Measurements from ENCODE around the gene PPP2R2C. TPM values are rescaled to one million over a fixed set of nuclear protein-coding genes. Genes with fewer than 3 reads are reported as not detected.

PPP2R2C gene
- total and polyA plus RNA-seq, 10 donors = 0.07 to 1.3 (median 0.23) TPM; not detected in 1

DNA sequence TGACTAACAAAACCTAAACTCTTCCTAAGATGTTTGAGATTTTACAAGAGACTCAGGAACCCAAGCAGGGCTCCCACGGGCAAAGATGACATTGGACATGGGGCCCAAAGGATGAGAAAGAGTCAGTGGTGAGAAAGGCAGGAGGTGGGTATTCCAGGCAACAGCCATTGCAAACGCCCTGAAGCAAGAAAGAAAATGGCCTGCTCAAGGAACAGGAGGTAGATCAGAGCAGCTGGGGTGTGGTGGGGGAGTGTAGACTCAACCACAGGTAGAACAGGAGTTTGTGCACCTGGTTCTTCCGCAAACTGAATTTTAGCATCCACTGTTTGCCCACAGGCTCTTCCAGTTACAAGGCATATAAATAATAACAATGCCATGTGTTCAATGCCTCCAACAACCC lies 3.3 kb downstream of the PPP2R2C start:
- H3K4me1 ChIP-seq = peaks cover 2 to 23% (median 16%) of the 10 kb centered on the region in 6 donors
- no peak overlapping the region for H3K4me3 ChIP-seq
- peak; percentile 17 for DNase-seq
- no peaks in the 10 kb centered on the region for H3K9me3 ChIP-seq
- H3K27me3 ChIP-seq (replicated peaks in 1 of 7) = peaks cover 0 to 82% (median 37%) of the 10 kb centered on the region in 7 donors
- WGBS, 5 donors = 19 to 80% (median 47%) methylated on average over 3 of the region's 3 CpGs
- no peak overlapping the region for H3K27ac ChIP-seq
- H3K36me3 ChIP-seq = no peaks in the 10 kb centered on the region
- intact Hi-C loops (cut with DNase I; ENCODE audit: low total_unique reads) = no loop called here
- TF ChIP-seq POLR2A (IDR thresholded peaks at IDR 0.05) = no peak
- TF ChIP-seq, protein P1, sequence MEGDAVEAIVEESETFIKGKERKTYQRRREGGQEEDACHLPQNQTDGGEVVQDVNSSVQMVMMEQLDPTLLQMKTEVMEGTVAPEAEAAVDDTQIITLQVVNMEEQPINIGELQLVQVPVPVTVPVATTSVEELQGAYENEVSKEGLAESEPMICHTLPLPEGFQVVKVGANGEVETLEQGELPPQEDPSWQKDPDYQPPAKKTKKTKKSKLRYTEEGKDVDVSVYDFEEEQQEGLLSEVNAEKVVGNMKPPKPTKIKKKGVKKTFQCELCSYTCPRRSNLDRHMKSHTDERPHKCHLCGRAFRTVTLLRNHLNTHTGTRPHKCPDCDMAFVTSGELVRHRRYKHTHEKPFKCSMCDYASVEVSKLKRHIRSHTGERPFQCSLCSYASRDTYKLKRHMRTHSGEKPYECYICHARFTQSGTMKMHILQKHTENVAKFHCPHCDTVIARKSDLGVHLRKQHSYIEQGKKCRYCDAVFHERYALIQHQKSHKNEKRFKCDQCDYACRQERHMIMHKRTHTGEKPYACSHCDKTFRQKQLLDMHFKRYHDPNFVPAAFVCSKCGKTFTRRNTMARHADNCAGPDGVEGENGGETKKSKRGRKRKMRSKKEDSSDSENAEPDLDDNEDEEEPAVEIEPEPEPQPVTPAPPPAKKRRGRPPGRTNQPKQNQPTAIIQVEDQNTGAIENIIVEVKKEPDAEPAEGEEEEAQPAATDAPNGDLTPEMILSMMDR (IDR thresholded peaks at IDR 0.05 in 8 of 11, conservative IDR thresholded peaks at IDR 0.05 in 3 of 11) = no peak
- TF ChIP-seq POLR2AphosphoS5 (IDR thresholded peaks at IDR 0.05) = no peak

DNA sequence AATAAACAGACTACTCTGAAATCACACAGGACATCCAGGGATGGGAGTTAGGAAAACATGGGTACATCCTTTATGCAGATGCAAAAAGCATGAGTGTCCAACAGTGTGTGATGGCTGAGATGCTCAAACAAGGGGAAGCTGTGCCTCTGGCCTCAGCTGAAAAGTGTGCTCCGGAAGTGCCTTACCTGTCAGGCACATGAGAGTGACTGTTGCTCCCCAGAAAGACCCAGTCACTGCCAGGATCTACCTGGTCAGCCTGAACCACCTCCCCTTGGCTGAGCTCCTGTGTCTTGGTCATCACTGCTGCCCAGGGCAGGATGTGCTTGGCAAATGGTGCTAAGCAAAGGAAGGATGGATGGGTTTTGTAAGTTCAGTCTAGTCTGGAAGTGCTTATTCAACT lies 4.0 kb downstream of the PPP2R2C start:
- peaks cover 2 to 23% (median 16%) of the 10 kb centered on the region in 6 donors for H3K4me1 ChIP-seq
- no peak overlapping the region for H3K27ac ChIP-seq
- H3K27me3 ChIP-seq (replicated peaks in 1 of 7) = peaks cover 0 to 79% (median 37%) of the 10 kb centered on the region in 7 donors
- H3K9me3 ChIP-seq = no peaks in the 10 kb centered on the region
- H3K4me3 ChIP-seq = no peak overlapping the region
- no peaks in the 10 kb centered on the region for H3K36me3 ChIP-seq
- WGBS, 5 donors = 76 to 100% (median 87%) methylated on average over 1 of the region's 1 CpG
- peak; percentile 35 for DNase-seq
- intact Hi-C loops (cut with DNase I; ENCODE audit: low total_unique reads) = no loop called here
- TF ChIP-seq, protein P1 (IDR thresholded peaks at IDR 0.05 in 8 of 11, conservative IDR thresholded peaks at IDR 0.05 in 3 of 11) = no peak
- TF ChIP-seq POLR2A (IDR thresholded peaks at IDR 0.05) = no peak
- no peak for TF ChIP-seq POLR2AphosphoS5 (IDR thresholded peaks at IDR 0.05)

DNA sequence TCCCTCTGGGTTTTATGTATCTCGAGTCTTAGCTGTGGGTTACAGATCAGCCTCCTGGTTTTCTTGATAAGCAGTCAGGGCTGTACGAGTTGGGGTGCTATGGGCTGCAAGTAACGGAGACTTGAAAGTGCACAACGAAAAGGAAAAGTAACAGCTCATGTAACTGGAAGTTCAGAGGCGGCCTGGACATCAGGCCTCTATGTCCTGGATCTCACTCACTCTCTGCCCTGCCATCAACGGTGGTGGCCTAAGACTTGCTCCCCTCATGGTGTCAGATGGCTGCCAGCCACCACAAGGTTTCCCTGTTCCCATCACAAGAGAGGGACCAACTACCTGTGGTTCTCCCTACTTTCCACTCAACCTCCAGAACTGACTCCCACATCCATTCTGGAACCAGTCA lies 4.8 kb downstream of the PPP2R2C start:
- DNase-seq = peak; percentile 21
- no peaks in the 10 kb centered on the region for H3K36me3 ChIP-seq

DNA sequence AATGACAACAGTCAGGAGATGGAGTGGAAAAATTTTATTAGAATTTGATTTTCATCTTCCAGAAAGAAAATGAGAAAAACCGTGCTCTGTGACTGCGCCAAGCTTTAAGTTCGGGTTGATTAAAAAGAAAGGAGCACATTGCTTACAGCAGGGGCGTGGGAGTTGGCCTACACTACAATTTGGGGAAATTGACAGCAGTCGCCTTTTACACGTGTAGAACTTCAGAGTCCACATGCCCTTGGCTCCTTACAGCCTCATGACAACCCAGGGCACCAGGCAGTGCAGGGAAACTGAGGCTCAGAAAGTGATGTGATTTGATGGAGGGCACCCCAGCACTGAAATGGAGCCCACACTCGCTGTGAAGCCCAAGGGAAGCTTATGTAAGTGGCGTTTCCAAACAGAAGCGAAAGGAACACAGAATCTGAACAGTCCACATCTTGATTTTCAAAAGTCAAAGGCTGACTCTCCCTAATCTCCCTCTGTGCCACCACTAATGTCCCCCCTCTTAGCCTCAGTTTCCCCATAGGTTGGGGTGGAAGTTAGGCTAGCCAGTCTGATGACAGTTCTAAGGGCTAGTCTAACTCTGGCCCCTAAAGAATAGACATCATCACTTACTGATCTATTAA lies 5.5 kb downstream of the PPP2R2C start:
- H3K4me3 ChIP-seq = no peak overlapping the region
- no peak overlapping the region for H3K27ac ChIP-seq
- peaks cover 2 to 21% (median 16%) of the 10 kb centered on the region in 6 donors for H3K4me1 ChIP-seq
- no peaks in the 10 kb centered on the region for H3K9me3 ChIP-seq
- no peaks in the 10 kb centered on the region for H3K36me3 ChIP-seq
- H3K27me3 ChIP-seq (replicated peaks in 1 of 7) = peaks cover 0 to 79% (median 28%) of the 10 kb centered on the region in 7 donors
- TF ChIP-seq, protein P1 (IDR thresholded peaks at IDR 0.05 in 8 of 11, conservative IDR thresholded peaks at IDR 0.05 in 3 of 11) = no peak
- TF ChIP-seq POLR2AphosphoS5 (IDR thresholded peaks at IDR 0.05) (no peak), POLR2A (IDR thresholded peaks at IDR 0.05) (no peak)
- intact Hi-C loops (cut with DNase I; ENCODE audit: low total_unique reads) = no loop called here
- no peak for DNase-seq
- WGBS, 5 donors = 72 to 76% (median 76%) methylated on average over 9 of the region's 9 CpGs

More for the DNA sequence above, 4.8 kb downstream of the PPP2R2C start:
- TF ChIP-seq POLR2AphosphoS5 (IDR thresholded peaks at IDR 0.05) (no peak), POLR2A (IDR thresholded peaks at IDR 0.05) (no peak)
- TF ChIP-seq, protein P1 (IDR thresholded peaks at IDR 0.05 in 8 of 11, conservative IDR thresholded peaks at IDR 0.05 in 3 of 11) = no peak
- Histone ChIP-seq H3K27me3 (replicated peaks in 1 of 7) (peaks cover 0 to 79% (median 32%) of the 10 kb centered on the region in 7 donors), H3K9me3 (no peaks in the 10 kb centered on the region), H3K4me3 (no peak overlapping the region), H3K27ac (no peak overlapping the region), H3K4me1 (peaks cover 2 to 23% (median 16%) of the 10 kb centered on the region in 6 donors)
- intact Hi-C loops (cut with DNase I; ENCODE audit: low total_unique reads) = no loop called here
- 70 to 85% (median 71%) methylated on average over 6 of the region's 6 CpGs for WGBS, 5 donors
